Measurements from ENCODE around the gene TIGD6.

- TF ChIP-seq, protein P1, sequence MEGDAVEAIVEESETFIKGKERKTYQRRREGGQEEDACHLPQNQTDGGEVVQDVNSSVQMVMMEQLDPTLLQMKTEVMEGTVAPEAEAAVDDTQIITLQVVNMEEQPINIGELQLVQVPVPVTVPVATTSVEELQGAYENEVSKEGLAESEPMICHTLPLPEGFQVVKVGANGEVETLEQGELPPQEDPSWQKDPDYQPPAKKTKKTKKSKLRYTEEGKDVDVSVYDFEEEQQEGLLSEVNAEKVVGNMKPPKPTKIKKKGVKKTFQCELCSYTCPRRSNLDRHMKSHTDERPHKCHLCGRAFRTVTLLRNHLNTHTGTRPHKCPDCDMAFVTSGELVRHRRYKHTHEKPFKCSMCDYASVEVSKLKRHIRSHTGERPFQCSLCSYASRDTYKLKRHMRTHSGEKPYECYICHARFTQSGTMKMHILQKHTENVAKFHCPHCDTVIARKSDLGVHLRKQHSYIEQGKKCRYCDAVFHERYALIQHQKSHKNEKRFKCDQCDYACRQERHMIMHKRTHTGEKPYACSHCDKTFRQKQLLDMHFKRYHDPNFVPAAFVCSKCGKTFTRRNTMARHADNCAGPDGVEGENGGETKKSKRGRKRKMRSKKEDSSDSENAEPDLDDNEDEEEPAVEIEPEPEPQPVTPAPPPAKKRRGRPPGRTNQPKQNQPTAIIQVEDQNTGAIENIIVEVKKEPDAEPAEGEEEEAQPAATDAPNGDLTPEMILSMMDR (IDR thresholded peaks at IDR 0.05) = no peak
- TF ChIP-seq POLR2A (IDR thresholded peaks at IDR 0.05) = no peak
These were observed 17.0 kb upstream of the TIGD6 start for GRCh38 chr5:150017226-150018005.
